ENCODE data around the gene CFAP54.
"Not testable (repeated sequence)": the region's sequence is repeated elsewhere in the genome, so short reads cannot be mapped to it uniquely, and the experiment has no call there.

The CFAP54 gene

GRCh38 chr12:96658075-96658474 is 168.7 kb downstream of the CFAP54 start:
- Histone ChIP-seq H2AFZ (ENCODE audit: insufficient read depth, low read length, poor library complexity) (no peak overlapping the region), H3K9ac (ENCODE audit: low read length) (no peak overlapping the region), H3K9me3 (ENCODE audit: insufficient read depth, low read depth, low read length) (no peaks in the 10 kb centered on the region), H3K14ac (ENCODE audit: low read length) (no peak overlapping the region), H3K27me3 (ENCODE audit: insufficient read depth, low read length) (no peaks in the 10 kb centered on the region), H4K8ac (ENCODE audit: low read depth, low read length) (no peak overlapping the region), H3K27ac (ENCODE audit: low read depth, low read length) (no peak overlapping the region), H4K91ac (ENCODE audit: low read depth, low read length) (no peak overlapping the region), H3K36me3 (ENCODE audit: control insufficient read depth in 1 of 2, insufficient read depth in 2 of 2, low read length in 2 of 2) (no peaks in the 10 kb centered on the region), H3K79me2 (ENCODE audit: control insufficient read depth, insufficient read depth, low read length, poor library complexity) (no peaks in the 10 kb centered on the region), H3K23ac (ENCODE audit: low read length) (no peak overlapping the region), H4K12ac (ENCODE audit: low read depth, low read length) (no peak overlapping the region), H2AK5ac (ENCODE audit: low read length) (no peak overlapping the region), H3K18ac (ENCODE audit: low read length) (no peak overlapping the region), H2BK5ac (ENCODE audit: low read depth, low read length, poor library complexity) (no peak overlapping the region), H3K4me2 (ENCODE audit: low read length) (no peak overlapping the region), H3K4me3 (ENCODE audit: low read depth, low read length) (no peak overlapping the region), H3K79me1 (ENCODE audit: low read length) (no peaks in the 10 kb centered on the region), H3K4me1 (ENCODE audit: control insufficient read depth in 1 of 2, insufficient read depth in 2 of 2, low read length in 2 of 2) (no peaks in the 10 kb centered on the region), H2BK120ac (ENCODE audit: insufficient read depth, low read length, poor library complexity) (no peak overlapping the region), H3K4ac (ENCODE audit: low read depth, low read length) (no peak overlapping the region), H2BK12ac (ENCODE audit: low read length) (no peak overlapping the region)
- no CpG with 5 or more reads among the region's 1 CpG for WGBS (ENCODE audit: extremely low coverage, insufficient coverage, insufficient read length)
- DNase-seq = no peak

GRCh38 chr12:96669786-96670185 is 180.4 kb downstream of the CFAP54 start:
- Histone ChIP-seq H3K4me3 (ENCODE audit: low read depth, low read length) (no peak overlapping the region), H4K8ac (ENCODE audit: low read depth, low read length) (no peak overlapping the region)

GRCh38 chr12:96670334-96670899 is 181.0 kb downstream of the CFAP54 start:
- no peak overlapping the region for H3K4ac ChIP-seq (ENCODE audit: low read depth, low read length)
- no peaks in the 10 kb centered on the region for H3K36me3 ChIP-seq (ENCODE audit: control insufficient read depth in 1 of 2, insufficient read depth in 2 of 2, low read length in 2 of 2)
- H4K91ac ChIP-seq (ENCODE audit: low read depth, low read length) = no peak overlapping the region
- WGBS (ENCODE audit: extremely low coverage, insufficient coverage, insufficient read length) = no CpG with 5 or more reads among the region's 3 CpGs
- no peak overlapping the region for H3K4me2 ChIP-seq (ENCODE audit: low read length)
- H2BK12ac ChIP-seq (ENCODE audit: low read length) = no peak overlapping the region
- peaks cover 3% of the 10 kb centered on the region for H3K9me3 ChIP-seq (ENCODE audit: insufficient read depth, low read depth, low read length)
- DNase-seq = peak in 1 of 2 donors; percentile 28
- H2AK5ac ChIP-seq (ENCODE audit: low read length) = no peak overlapping the region
- no peak overlapping the region for H2AFZ ChIP-seq (ENCODE audit: insufficient read depth, low read length, poor library complexity)
- no peak overlapping the region for H3K23ac ChIP-seq (ENCODE audit: low read length)
- no peaks in the 10 kb centered on the region for H3K79me1 ChIP-seq (ENCODE audit: low read length)
- no peak overlapping the region for H2BK120ac ChIP-seq (ENCODE audit: insufficient read depth, low read length, poor library complexity)
- no peak overlapping the region for H3K14ac ChIP-seq (ENCODE audit: low read length)
- no peaks in the 10 kb centered on the region for H3K27me3 ChIP-seq (ENCODE audit: insufficient read depth, low read length)
- H3K79me2 ChIP-seq (ENCODE audit: control insufficient read depth, insufficient read depth, low read length, poor library complexity) = no peaks in the 10 kb centered on the region
- no peak overlapping the region for H3K4me3 ChIP-seq (ENCODE audit: low read depth, low read length)
- no peaks in the 10 kb centered on the region for H3K4me1 ChIP-seq (ENCODE audit: control insufficient read depth in 1 of 2, insufficient read depth in 2 of 2, low read length in 2 of 2)
- no peak overlapping the region for H3K9ac ChIP-seq (ENCODE audit: low read length)
- H4K12ac ChIP-seq (ENCODE audit: low read depth, low read length) = no peak overlapping the region
- H4K8ac ChIP-seq (ENCODE audit: low read depth, low read length) = no peak overlapping the region
- no peak overlapping the region for H3K18ac ChIP-seq (ENCODE audit: low read length)
- H3K27ac ChIP-seq (ENCODE audit: low read depth, low read length) = no peak overlapping the region
- no peak overlapping the region for H2BK5ac ChIP-seq (ENCODE audit: low read depth, low read length, poor library complexity)

More at GRCh38 chr12:96669786-96670185, 180.4 kb downstream of the CFAP54 start:
- no peak overlapping the region for H3K27ac ChIP-seq (ENCODE audit: low read depth, low read length)
- no peak overlapping the region for H2AK5ac ChIP-seq (ENCODE audit: low read length)
- no peak for DNase-seq
- no peak overlapping the region for H2BK120ac ChIP-seq (ENCODE audit: insufficient read depth, low read length, poor library complexity)
- H3K79me1 ChIP-seq (ENCODE audit: low read length) = no peaks in the 10 kb centered on the region
- peaks cover 3% of the 10 kb centered on the region for H3K9me3 ChIP-seq (ENCODE audit: insufficient read depth, low read depth, low read length)
- H4K12ac ChIP-seq (ENCODE audit: low read depth, low read length) = no peak overlapping the region
- no peak overlapping the region for H3K4me2 ChIP-seq (ENCODE audit: low read length)
- H2BK12ac ChIP-seq (ENCODE audit: low read length) = no peak overlapping the region
- no peaks in the 10 kb centered on the region for H3K79me2 ChIP-seq (ENCODE audit: control insufficient read depth, insufficient read depth, low read length, poor library complexity)
- H3K23ac ChIP-seq (ENCODE audit: low read length) = no peak overlapping the region
- no peaks in the 10 kb centered on the region for H3K4me1 ChIP-seq (ENCODE audit: control insufficient read depth in 1 of 2, insufficient read depth in 2 of 2, low read length in 2 of 2)
- H2AFZ ChIP-seq (ENCODE audit: insufficient read depth, low read length, poor library complexity) = no peak overlapping the region
- H2BK5ac ChIP-seq (ENCODE audit: low read depth, low read length, poor library complexity) = no peak overlapping the region
- H3K18ac ChIP-seq (ENCODE audit: low read length) = no peak overlapping the region
- H3K27me3 ChIP-seq (ENCODE audit: insufficient read depth, low read length) = no peaks in the 10 kb centered on the region
- H3K36me3 ChIP-seq (ENCODE audit: control insufficient read depth in 1 of 2, insufficient read depth in 2 of 2, low read length in 2 of 2) = no peaks in the 10 kb centered on the region
- H3K4ac ChIP-seq (ENCODE audit: low read depth, low read length) = no peak overlapping the region
- no peak overlapping the region for H4K91ac ChIP-seq (ENCODE audit: low read depth, low read length)
- no peak overlapping the region for H3K14ac ChIP-seq (ENCODE audit: low read length)
- H3K9ac ChIP-seq (ENCODE audit: low read length) = no peak overlapping the region
- WGBS (ENCODE audit: extremely low coverage, insufficient coverage, insufficient read length) = no CpG with 5 or more reads among the region's 4 CpGs

GRCh38 chr12:96675519-96675918 is 186.1 kb downstream of the CFAP54 start:
- not testable (repeated sequence) for H4K8ac ChIP-seq (ENCODE audit: low read depth, low read length); H3K9me3 ChIP-seq (ENCODE audit: insufficient read depth, low read depth, low read length); DNase-seq; H3K4me1 ChIP-seq (ENCODE audit: control insufficient read depth in 1 of 2, insufficient read depth in 2 of 2, low read length in 2 of 2); H2AFZ ChIP-seq (ENCODE audit: insufficient read depth, low read length, poor library complexity); H4K12ac ChIP-seq (ENCODE audit: low read depth, low read length); H3K4me3 ChIP-seq (ENCODE audit: low read depth, low read length); H3K4ac ChIP-seq (ENCODE audit: low read depth, low read length); H2BK5ac ChIP-seq (ENCODE audit: low read depth, low read length, poor library complexity); H4K91ac ChIP-seq (ENCODE audit: low read depth, low read length); H3K79me2 ChIP-seq (ENCODE audit: control insufficient read depth, insufficient read depth, low read length, poor library complexity); H3K9ac ChIP-seq (ENCODE audit: low read length); H3K14ac ChIP-seq (ENCODE audit: low read length); H3K23ac ChIP-seq (ENCODE audit: low read length); H3K79me1 ChIP-seq (ENCODE audit: low read length); H3K18ac ChIP-seq (ENCODE audit: low read length); H3K36me3 ChIP-seq (ENCODE audit: control insufficient read depth in 1 of 2, insufficient read depth in 2 of 2, low read length in 2 of 2); H2BK120ac ChIP-seq (ENCODE audit: insufficient read depth, low read length, poor library complexity); H3K27ac ChIP-seq (ENCODE audit: low read depth, low read length); H2BK12ac ChIP-seq (ENCODE audit: low read length); H3K27me3 ChIP-seq (ENCODE audit: insufficient read depth, low read length); H2AK5ac ChIP-seq (ENCODE audit: low read length); H3K4me2 ChIP-seq (ENCODE audit: low read length)
- no CpG with 5 or more reads among the region's 3 CpGs for whole genome bisulfite sequencing (ENCODE audit: extremely low coverage, insufficient coverage, insufficient read length)

Data from trophoblast cell (in vitro differentiated cells and primary cell).